Measurements from ENCODE around the gene MSX1.

The MSX1 gene

DNA sequence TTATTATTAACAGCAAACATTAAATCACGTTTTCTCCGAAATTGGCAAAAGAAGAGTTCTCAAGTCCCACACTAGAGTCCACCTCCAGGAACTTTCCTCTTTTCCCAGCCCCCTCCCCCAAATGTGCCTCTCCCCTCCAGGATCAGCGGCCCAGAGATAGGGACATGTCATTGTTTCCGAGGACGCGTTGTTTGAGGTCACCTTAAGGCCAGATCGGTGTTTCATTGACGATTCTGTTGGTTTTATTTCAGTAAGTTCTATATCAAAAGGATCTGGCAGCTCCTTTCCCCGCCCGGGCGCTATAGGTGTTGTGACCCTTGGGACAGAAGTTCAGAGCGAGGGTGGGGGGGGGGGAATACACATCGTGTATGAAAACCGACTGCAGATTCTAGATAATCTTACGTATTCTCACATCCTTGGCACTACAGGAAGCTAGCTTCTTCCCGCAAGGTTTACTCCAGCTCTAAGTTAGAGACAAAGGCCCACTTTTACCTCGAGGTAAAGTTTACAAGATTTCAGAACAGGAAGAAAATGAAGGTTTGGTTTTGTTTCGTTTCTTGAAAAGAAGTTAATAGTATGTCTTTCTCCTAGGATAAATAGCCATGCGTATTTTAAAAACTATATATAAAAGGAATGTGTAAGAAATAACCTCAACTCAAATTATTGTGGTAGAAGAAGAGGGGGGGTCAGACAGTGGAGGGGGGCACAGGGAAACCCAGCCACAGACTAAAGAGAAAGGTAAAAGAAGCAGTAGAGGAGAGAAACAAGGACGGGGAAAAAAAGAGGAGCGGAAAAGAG is 739 bp upstream of the MSX1 start:
- no peak for DNase-seq

DNA sequence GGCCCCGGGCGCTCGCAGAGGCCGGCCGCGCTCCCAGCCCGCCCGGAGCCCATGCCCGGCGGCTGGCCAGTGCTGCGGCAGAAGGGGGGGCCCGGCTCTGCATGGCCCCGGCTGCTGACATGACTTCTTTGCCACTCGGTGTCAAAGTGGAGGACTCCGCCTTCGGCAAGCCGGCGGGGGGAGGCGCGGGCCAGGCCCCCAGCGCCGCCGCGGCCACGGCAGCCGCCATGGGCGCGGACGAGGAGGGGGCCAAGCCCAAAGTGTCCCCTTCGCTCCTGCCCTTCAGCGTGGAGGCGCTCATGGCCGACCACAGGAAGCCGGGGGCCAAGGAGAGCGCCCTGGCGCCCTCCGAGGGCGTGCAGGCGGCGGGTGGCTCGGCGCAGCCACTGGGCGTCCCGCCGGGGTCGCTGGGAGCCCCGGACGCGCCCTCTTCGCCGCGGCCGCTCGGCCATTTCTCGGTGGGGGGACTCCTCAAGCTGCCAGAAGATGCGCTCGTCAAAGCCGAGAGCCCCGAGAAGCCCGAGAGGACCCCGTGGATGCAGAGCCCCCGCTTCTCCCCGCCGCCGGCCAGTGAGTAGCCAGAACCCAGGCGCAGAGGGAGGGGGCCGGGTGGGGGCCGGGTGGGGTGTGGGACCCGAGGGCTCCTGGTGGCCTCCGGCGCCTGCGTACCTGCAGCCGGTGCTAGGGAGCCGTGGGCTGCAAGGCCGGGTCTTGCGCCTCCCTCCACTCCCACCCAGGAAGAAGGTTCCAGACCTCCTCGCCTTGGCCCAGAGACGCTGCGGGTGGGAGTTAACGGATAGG is 534 bp downstream of the MSX1 start:
- DNase-seq: peak in 1 of 2 experiments; percentile 54

DNA sequence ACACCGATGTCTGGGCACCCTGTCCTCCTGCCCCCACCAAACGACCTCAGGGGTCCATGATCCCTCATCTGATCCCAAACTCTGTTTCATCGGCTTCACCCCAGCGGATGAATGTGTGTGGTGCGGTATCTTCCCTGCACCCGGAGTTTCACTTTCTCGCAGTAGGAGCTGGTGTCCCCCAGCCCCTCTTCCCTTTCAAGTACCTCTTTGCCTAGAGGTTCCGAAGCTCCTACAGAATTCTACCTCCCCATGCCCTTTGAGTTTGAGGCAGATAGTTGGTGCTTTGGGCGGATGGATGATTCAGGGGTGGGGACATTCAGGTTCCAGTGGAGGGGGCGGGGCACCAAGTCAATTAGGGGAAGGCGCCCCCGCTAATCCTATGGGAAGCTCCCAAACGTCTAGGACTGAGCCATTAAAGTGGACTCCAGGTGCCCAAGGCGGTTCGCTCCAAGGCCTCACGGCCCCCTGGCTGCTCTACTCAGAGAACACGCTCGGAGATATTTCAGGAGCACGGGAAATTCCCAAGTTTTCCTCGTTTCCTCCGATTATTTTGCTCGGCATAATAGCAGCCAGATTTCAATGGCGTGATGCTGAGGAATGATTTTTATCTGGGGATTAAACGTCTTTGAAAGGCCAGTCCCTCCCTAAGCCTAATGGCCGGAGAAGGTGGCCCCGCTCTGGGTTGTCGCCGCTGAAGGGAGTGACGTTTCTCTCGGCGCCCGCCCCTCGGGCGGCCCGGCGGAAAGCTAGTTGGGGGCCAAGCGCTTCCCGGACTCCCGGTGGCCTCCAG is 1.3 kb downstream of the MSX1 start:
- DNase-seq: peak; percentile 36 to 50

DNA sequence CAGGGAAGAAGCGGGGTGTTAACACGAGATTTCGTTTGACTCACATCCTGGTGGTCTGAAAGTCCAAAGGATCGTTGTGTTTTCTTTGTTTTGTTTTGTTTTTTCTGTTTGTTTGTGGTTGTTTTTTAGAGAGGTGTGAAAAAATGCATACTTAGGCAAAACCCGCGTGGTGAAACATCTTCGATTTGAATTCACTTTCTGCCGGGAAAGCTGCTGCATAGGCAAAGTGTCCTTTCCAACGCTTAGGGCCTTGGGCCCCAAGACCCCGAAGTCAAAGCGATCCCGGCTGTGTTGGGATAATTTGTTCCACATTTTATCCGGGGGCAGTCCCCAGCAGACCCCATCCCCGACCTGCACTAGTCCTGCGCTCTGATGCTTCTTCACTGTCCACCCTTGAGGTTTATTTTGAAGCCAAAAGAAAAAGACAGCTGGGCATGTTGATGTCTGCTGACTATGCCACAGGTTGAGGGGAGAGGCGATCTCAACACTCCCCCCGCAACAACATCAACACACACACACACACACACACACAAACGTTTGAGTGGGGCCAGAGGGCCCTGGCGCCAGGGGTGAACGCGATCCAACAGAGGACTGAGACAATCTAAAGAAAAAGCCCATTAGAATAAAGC is 2.0 kb downstream of the MSX1 start:
- DNase-seq: no peak

DNA sequence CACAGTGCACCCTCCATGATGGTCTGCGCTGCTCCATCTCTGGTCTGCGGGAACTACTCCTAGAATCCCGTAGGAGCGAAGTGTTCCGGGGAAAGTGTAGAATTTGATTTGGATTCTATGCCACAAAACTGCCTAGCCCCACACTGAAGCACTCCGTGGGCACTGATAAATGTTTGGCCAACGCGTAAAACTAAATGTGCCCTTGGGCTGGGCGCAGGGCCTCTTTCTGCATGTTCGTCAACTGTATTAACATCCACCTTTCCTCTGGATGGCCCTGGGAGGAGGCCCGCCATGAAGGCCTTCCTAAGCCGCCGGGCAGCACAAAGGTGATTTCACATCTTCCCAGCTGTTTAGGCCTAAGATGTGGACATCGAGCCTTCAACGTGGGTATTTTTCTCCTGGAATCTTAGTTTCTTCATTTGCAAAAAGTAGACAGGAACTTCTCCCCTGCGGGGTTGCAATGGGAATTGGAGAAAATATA is 2.6 kb downstream of the MSX1 start:
- DNase-seq: no peak

DNA sequence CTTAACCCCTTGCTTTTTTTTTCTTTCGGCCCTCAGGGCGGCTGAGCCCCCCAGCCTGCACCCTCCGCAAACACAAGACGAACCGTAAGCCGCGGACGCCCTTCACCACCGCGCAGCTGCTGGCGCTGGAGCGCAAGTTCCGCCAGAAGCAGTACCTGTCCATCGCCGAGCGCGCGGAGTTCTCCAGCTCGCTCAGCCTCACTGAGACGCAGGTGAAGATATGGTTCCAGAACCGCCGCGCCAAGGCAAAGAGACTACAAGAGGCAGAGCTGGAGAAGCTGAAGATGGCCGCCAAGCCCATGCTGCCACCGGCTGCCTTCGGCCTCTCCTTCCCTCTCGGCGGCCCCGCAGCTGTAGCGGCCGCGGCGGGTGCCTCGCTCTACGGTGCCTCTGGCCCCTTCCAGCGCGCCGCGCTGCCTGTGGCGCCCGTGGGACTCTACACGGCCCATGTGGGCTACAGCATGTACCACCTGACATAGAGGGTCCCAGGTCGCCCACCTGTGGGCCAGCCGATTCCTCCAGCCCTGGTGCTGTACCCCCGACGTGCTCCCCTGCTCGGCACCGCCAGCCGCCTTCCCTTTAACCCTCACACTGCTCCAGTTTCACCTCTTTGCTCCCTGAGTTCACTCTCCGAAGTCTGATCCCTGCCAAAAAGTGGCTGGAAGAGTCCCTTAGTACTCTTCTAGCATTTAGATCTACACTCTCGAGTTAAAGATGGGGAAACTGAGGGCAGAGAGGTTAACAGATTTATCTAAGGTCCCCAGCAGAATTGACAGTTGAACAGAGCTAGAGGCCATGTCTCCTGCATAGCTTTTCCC is 3.4 kb downstream of the MSX1 start:
- no peak for DNase-seq

DNA sequence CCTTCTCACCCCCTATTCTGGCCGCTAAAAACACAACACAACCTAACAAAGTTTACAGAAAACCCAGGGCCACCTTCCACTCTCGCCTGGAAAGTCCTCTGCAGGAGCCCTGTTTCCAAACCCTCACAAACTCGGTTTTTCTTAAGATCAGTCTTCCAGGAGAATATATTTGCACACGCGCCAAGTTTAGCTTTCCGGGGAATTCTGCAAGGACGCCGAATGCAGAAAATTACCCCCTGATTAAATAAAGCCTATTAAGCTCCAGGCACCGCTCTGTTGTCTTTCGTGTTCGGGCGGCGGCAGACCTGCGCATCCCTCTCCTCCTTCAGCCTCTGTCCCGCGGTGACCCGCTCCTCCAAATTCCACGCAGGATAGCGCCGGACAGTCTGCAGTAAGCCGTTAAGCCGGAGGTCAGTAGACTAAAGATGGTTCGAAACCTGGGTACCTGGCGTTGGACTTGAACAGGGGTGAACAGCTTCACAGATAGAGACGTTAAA is 5.0 kb downstream of the MSX1 start:
- DNase-seq: no peak

DNA sequence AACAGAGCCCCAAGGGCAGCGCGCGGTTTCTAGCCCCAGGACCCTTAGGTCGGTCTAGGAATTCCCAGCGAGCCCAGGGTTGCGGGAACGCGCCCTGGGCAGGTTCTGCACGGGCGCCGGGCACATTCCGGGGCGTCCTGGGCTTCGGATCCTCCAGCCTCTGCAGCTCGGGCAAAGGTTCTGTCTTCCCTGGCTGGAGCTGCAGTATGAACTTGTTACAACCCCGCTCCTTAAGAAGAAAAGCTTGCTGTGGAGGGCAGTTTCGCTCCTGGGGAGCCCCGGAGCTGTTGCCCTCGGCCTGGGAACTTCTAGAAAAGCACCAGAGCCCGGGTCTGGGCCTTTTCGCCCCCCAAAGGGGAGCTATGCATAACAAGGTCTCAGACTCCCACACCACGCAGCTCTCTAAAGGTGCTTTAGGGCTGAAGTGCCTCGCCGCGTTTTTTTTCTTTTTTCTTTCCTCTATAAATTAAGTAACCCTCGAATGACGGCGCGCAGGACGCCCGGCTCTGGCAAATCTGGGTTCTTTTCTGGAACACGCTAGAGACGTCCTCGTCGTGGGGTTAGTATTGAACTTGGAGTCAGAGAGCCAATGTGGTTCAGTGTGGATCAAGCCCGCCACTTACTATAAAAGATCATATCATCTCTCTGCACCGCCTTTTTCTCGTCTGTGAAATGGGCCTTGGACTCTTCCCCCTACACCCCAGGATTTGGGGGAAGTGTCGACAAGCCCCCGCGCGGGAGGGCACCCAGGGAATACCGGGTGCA is 5.7 kb downstream of the MSX1 start:
- DNase-seq: no peak

DNA sequence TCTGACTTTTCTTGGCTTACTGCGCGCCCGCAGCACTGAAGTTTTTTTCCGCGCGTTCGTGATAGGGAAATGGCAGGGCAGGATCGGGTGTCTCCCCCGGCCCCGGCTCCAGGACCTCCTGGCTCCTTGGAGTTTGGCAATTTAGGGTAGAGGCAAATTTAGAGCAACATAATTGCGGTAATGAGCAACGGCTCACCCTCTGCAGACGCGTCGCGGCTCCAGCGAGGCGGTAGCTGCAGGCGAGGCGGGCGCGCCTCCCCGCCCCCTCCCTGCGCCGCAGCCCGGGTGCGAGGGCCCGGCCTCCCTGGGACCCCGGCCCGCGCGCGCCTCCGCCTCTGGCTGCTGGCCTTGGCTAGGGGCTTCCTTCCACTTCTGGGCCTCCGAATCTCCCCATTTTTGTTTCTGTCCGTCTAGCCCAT is 6.2 kb downstream of the MSX1 start:
- DNase-seq: no peak

DNA sequence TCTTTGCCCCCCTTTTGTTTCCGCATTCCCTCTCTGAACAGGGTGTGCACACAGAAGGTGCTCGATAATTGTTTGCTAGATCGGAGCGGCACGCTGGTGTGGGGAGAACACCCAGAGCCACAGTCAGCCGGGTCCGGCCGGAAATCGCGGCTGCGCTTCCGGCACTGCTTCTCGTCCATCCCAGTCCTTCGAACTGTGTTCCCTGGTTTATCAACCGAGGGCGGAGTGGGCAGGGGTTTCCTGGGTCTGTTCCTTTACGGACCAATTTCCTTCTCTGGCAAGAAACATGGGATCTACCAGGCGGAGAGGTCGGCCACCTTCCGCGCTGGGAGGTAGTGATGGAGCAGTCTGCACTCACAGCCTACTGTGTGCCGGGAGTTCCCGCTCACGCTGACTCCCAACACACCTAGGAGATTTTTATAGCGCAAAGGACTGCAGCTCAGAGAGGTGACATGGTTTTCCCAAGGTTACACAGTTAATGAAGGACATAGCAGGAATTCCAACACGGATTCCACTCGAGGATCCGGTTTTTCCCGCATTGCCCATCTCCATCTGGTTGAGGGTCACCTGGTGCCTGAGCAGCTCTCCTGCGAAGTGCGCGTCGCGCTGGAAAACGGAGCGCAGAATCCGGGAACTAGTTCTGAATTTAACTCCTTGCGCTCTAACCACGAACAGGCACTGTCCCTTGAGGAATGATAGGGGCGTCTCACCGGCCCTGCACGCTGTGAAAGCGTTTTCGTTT is 6.8 kb downstream of the MSX1 start:
- peak; percentile 57 to 80 for DNase-seq

DNA sequence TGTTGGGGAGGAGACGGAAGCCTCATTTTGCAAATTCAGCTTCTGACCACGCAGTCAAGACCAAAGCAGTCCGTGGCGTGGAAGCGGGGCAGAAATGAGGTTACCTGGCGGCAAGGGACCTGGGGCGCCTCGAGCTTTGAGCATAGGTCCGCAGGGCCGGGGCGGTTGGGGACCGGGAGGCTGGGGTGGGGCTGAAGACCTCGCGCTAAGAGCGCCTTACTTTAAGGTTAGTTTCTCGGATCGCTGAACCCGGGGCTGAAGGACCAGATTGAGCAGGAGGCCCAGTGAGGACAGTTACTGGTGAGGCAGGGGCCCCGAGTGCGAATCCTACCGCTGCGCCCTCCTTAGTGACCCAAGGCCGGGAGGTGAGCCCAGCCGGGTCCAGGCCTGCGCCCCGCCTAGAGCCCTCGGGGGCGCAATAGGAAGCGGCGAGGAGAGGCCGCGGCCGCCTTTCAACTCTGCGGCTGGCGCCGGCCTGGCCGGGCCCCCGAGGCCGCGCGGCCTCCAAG is 7.5 kb downstream of the MSX1 start:
- no peak for DNase-seq

DNA sequence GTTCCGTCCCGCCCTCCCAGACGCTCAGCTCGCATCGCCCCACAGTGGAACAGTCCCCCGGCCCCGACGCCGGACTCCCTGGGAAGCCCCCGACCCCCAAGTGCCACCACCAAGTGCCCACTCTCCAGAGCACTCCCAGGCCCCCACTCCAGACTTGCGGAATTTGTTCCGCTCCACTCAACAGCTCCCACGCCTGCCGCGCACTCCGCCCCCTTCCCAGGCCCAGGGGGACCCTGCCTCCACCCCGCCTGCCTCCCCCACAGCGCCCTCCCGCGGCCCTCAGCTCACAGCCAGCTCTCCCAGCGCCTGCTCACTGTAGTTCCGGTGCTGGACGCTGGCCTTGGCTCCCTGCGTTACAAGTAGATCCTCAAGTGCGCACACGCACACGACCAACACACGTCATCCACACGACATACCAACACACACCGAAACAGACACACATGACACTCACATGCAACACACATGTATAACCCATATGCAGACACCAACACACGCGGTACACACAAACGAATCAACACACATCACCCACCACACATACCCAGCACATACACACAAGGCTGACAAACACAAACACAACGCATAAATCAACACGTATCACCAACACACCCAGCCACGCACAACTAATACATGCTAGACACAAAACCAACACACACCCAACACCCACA is 8.0 kb downstream of the MSX1 start:
- DNase-seq: peak; percentile 45 to 58

DNA sequence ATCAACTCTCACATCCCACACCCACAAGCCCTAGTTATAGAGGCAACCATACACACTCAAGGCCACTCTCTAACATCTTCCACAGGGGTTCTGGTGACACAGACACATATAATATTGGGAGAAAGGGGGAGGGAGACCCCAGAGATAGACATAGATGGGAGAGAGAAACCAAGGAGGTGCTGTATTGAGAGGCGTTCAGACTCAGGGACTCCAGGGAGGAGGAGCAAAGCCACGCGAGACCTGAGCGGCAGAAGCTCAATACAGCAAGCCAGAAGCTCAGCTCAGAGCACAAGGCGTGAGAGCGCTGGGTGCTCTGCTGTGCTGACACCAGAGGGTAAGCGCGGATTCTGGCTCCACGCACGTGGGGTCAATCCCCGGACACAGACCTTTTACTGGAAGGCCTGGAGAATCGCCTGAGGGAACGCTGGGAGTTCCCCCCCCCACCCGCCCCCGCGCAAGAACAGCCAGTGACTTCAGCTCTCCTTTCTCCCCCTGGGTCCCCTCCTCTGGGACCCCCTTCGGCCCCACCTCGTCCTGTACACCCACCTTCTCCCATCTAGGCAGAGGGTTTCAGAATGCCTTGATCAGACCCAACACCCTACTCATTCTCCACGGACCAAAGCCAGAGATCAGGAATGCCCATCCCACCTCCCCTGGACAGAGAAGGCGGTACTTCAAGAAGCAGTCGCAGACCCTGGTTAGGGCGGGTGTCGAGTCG is 8.7 kb downstream of the MSX1 start:
- no peak for DNase-seq

DNA sequence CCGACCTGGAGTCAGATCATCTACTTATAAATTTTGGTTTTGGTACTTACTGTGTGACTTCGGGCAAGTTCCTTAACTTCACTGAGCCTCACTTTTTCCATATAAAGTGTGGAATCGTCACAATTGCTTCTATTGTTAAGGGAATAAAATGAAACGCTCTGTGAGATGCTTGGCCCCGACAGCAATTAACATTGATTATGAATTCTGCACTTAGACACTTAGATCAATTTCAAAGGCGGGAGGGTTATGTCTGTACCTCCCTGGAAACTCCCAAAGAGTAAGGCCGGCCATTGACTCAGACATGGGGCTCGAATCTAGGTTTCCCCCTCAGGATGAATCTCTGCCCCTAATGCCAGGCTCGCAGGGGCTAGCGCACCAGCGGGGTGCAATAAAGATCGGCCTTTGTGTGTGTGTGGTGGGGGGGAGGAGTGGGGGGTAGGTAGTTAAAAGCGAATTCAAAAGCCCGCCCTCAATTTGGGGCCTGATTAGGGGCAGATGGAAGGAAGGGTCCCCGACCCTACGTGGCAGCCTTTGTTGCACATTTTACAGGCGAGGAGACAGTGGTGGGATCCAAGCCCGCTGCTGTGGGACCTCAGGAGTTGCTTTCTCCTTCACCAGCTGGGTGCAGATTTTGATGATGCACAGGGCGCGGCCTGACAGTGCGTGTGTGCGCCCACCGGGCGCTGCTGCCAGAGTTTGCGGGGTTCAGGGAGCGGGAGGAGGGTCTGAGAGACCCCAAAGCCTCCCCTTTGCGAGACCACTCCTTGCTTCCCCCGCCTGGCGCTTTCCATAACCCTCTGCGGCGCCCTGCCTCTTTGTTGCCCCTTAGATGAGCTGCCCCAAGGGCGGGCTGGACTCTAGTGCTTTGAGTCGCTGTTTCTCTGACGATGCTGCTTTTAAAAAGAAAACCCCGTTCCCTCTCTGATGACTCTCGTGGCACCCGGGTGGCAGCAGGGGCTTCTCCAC is 9.6 kb downstream of the MSX1 start:
- no peak for DNase-seq

DNA sequence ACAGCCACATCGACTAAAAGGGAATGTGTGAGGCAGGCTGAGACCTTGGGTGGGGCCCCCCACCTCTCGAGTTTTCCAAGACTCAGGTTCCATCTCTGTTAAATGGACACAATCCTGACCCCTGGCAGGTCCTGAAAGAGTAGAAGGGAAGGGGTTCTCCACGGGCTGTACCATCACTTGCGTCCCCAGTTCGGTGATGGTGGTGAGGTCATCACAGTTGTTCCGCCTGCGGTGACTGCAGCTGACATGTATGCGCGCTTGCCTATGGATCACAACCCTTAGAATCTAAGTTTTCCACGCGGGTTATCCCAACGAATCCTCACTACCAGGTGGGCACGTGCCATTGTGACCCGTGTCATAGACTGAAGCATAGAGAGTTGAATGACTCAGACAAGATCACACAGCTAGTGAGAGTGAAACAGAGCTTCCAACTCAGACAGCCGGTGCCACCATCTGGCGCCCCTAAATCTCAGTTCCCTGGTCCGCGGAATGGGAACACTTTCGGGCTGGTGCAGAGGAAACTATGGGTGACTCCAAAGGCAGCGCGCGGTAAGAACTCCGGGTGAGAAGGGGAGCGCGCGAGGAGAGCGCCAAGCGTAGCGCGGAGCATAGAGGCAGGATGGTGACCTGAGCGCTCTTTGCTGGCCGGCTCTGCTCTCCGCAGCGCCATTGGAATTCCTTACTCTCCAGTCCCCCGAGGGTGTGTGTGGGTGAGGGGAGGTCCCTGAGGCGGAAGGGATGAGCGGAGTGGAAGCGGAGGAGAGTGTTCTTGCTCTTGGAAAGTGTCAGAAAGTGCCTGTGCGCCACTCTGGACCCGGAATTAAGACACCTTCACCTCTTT is 10.5 kb downstream of the MSX1 start:
- no peak for DNase-seq

DNA sequence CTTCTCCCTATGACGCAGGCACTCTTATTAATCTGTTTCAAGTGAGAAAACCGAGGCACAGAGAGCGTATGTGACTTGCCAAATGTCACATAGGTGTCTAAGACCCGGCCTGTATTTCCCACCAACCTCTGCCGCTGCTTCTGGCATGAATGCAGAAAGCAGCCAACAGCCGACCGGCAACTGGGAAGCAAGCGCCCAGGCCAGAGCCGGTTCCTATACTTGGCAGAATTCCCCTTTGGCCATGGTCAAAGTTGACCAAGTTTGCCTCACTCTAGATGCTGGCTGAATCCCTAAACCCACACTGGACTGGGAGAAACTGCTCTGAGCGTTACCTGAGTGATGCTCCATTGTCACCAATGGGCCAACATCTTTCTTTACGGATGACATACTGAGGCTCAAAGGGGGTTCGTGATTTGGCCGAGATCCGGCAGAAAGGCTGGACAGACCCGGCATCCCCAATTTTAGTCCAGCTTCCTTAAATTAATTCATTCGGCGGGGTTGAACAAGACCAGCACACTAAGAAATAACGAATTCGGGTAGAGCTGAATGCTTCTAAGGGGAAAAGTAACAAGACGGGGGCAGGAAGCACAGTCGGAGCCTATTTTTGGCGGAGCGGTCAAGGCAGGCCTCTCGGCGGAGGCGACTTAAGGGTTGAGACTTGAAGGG is 11.2 kb downstream of the MSX1 start:
- DNase-seq: no peak
